ENCODE results near the gene APOC1. TPM values are rescaled to one million over a fixed set of nuclear protein-coding genes. Genes with fewer than 3 reads are reported as not detected.
"Not testable (repeated sequence)": the region's sequence is repeated elsewhere in the genome, so short reads cannot be mapped to it uniquely, and the experiment has no call there.

The APOC1 gene
- total RNA-seq, result 2.2 to 6.9 TPM in 2 of 3 replicates, not detected in the other
- long read RNA-seq, partial matches to known transcripts, result 0 of 2 reads
- long read RNA-seq, other reads (novel, unspliced or antisense), result 0 of 2 reads

- Mint-ChIP-seq H3K27ac (ENCODE audit: unreplicated experiment) (peak within 1 kb of the TSS; percentile 83), H3K4me1 (ENCODE audit: low read depth) (peaks cover 32% of the 10 kb centered on the region), H3K4me3 (ENCODE audit: unreplicated experiment) (peak within 1 kb of the TSS; percentile 93)
- not testable (repeated sequence) for DNase-seq (ENCODE audit: low spot score); H3K9me3 Mint-ChIP-seq (ENCODE audit: low read depth); H3K27me3 Mint-ChIP-seq (ENCODE audit: low read depth); H3K36me3 Mint-ChIP-seq (ENCODE audit: low read depth)
- peak; percentile 8 for TF ChIP-seq CTCF (IDR thresholded peaks at IDR 0.05)
These were observed at the start of gene APOC1 for GRCh38 chr19:44914433-44915206. Gene APOC1 (plus strand): TSS chr19:44914608. CDS start chr19:44914892, 284 bp downstream.

GRCh38 chr19:44865196-44865767, 49.1 kb upstream of the APOC1 start:
- no peak overlapping the region for H3K27ac Mint-ChIP-seq (ENCODE audit: unreplicated experiment)
- no peak for TF ChIP-seq CTCF (IDR thresholded peaks at IDR 0.05)

GRCh38 chr19:44866664-44867063, 47.7 kb upstream of the APOC1 start:
- H3K36me3 Mint-ChIP-seq (ENCODE audit: low read depth), result peaks cover 21% of the 10 kb centered on the region
- no peak overlapping the region for H3K4me3 Mint-ChIP-seq (ENCODE audit: unreplicated experiment)
- TF ChIP-seq CTCF (IDR thresholded peaks at IDR 0.05), result no peak
- no peaks in the 10 kb centered on the region for H3K9me3 Mint-ChIP-seq (ENCODE audit: low read depth)
- no peak overlapping the region for H3K27ac Mint-ChIP-seq (ENCODE audit: unreplicated experiment)
- no peaks in the 10 kb centered on the region for H3K27me3 Mint-ChIP-seq (ENCODE audit: low read depth)
- H3K4me1 Mint-ChIP-seq (ENCODE audit: low read depth), result peaks cover 30% of the 10 kb centered on the region
- DNase-seq (ENCODE audit: low spot score), result no peak

More at GRCh38 chr19:44865196-44865767, 49.1 kb upstream of the APOC1 start:
- H3K4me1 Mint-ChIP-seq (ENCODE audit: low read depth), result peaks cover 34% of the 10 kb centered on the region
- no peak overlapping the region for H3K4me3 Mint-ChIP-seq (ENCODE audit: unreplicated experiment)
- no peak for DNase-seq (ENCODE audit: low spot score)
- H3K9me3 Mint-ChIP-seq (ENCODE audit: low read depth), result no peaks in the 10 kb centered on the region
- peaks cover 30% of the 10 kb centered on the region for H3K36me3 Mint-ChIP-seq (ENCODE audit: low read depth)
- H3K27me3 Mint-ChIP-seq (ENCODE audit: low read depth), result no peaks in the 10 kb centered on the region

- DNase-seq (ENCODE audit: low spot score), result no peak
- Mint-ChIP-seq H3K4me3 (ENCODE audit: unreplicated experiment) (no peak overlapping the region), H3K36me3 (ENCODE audit: low read depth) (peaks cover 24% of the 10 kb centered on the region), H3K27ac (ENCODE audit: unreplicated experiment) (peak overlapping the region; percentile 70), H3K4me1 (ENCODE audit: low read depth) (peaks cover 30% of the 10 kb centered on the region), H3K27me3 (ENCODE audit: low read depth) (no peaks in the 10 kb centered on the region), H3K9me3 (ENCODE audit: low read depth) (no peaks in the 10 kb centered on the region)
- no peak for TF ChIP-seq CTCF (IDR thresholded peaks at IDR 0.05)
These were observed 46.8 kb upstream of the APOC1 start for GRCh38 chr19:44867578-44867977.

GRCh38 chr19:44869733-44870470, 44.5 kb upstream of the APOC1 start:
- Mint-ChIP-seq H3K4me3 (ENCODE audit: unreplicated experiment) (no peak overlapping the region), H3K36me3 (ENCODE audit: low read depth) (peaks cover 36% of the 10 kb centered on the region)
- DNase-seq (ENCODE audit: low spot score), result no peak

More at GRCh38 chr19:44869733-44870470, 44.5 kb upstream of the APOC1 start:
- Mint-ChIP-seq H3K9me3 (ENCODE audit: low read depth) (no peaks in the 10 kb centered on the region), H3K27ac (ENCODE audit: unreplicated experiment) (peak overlapping the region; percentile 62), H3K4me1 (ENCODE audit: low read depth) (peaks cover 33% of the 10 kb centered on the region), H3K27me3 (ENCODE audit: low read depth) (no peaks in the 10 kb centered on the region)
- TF ChIP-seq CTCF (IDR thresholded peaks at IDR 0.05), result no peak
